NK-92 (cell line): ENCODE data around the gene ANAPC2.

Experiments
- DNase-seq: peaks from one replicate; lab custom pipeline; 2025; ENCODE audit not compliant: unreplicated experiment; lab: John Stamatoyannopoulos, UW

Gene ANAPC2

GRCh38 chr9:137164370-137165249, 23.8 kb downstream of the ANAPC2 start:
- no peak for DNase-seq

GRCh38 chr9:137163805-137164204, 24.6 kb downstream of the ANAPC2 start:
- no peak for DNase-seq

GRCh38 chr9:137163365-137163715, 25.0 kb downstream of the ANAPC2 start:
- no peak for DNase-seq

- no peak for DNase-seq
Observed at GRCh38 chr9:137162505-137163364, 25.6 kb downstream of the ANAPC2 start.

GRCh38 chr9:137161558-137162486, 26.5 kb downstream of the ANAPC2 start:
- no peak for DNase-seq

GRCh38 chr9:137160716-137161557, 27.4 kb downstream of the ANAPC2 start:
- no peak for DNase-seq

- no peak for DNase-seq
Observed at GRCh38 chr9:137160054-137160425, 28.3 kb downstream of the ANAPC2 start.

- DNase-seq, result no peak
Observed at GRCh38 chr9:137159105-137160053, 29.0 kb downstream of the ANAPC2 start.

GRCh38 chr9:137158625-137159024, 29.7 kb downstream of the ANAPC2 start:
- DNase-seq, result no peak

- no peak for DNase-seq
Observed at GRCh38 chr9:137157618-137158415, 30.5 kb downstream of the ANAPC2 start.

- DNase-seq, result no peak
Observed at GRCh38 chr9:137156567-137157375, 31.6 kb downstream of the ANAPC2 start.

- no peak for DNase-seq
Observed at GRCh38 chr9:137152844-137153405, 35.4 kb downstream of the ANAPC2 start.

- no peak for DNase-seq
Observed at GRCh38 chr9:137150617-137151457, 37.5 kb downstream of the ANAPC2 start.

- DNase-seq, result no peak
Observed at GRCh38 chr9:137149942-137150616, 38.3 kb downstream of the ANAPC2 start.

- DNase-seq, result no peak
Observed at GRCh38 chr9:137149363-137149762, 39.0 kb downstream of the ANAPC2 start.

- no peak for DNase-seq
Observed at GRCh38 chr9:137148661-137149060, 39.7 kb downstream of the ANAPC2 start.
